Fibroblast of lung (primary cell): ENCODE measurements around the gene LPAR4. TPM values are rescaled to one million over a fixed set of nuclear protein-coding genes. Genes with fewer than 3 reads are reported as not detected.

Experiments used
- DNase-seq, 2 donors: peaks; one replicate each; pipeline versions ENCODE4 v3.0.0 to v3.0.0-alpha.2; 2010; ENCODE audit warnings: low read depth in 2 of 2
- H2AFZ ChIP-seq: 2 replicates; pipeline ENCODE4 v1.5.1; 2012; ENCODE audit warnings: low read length, control low read depth, inconsistent platforms
- H3K27ac ChIP-seq: 2 replicates; pipeline ENCODE4 v1.5.1; 2011; ENCODE audit warnings: low read length, control low read depth; ENCODE audit not compliant: insufficient read depth
- H3K27me3 ChIP-seq: 2 replicates; pipeline ENCODE4 v1.5.1; 2011; ENCODE audit warnings: mild to moderate bottlenecking, low read length; ENCODE audit not compliant: control insufficient read depth, insufficient read depth
- H3K36me3 ChIP-seq: 2 replicates; pipeline ENCODE4 v1.5.1; 2011; ENCODE audit warnings: low read length; ENCODE audit not compliant: control insufficient read depth, insufficient read depth
- H3K4me1 ChIP-seq: 2 replicates; pipeline ENCODE4 v1.5.1; 2011; ENCODE audit warnings: low read length; ENCODE audit not compliant: control insufficient read depth, insufficient read depth; ENCODE audit errors: extremely low read depth
- H3K4me2 ChIP-seq: 2 replicates; pipeline ENCODE4 v1.5.1; 2011; ENCODE audit warnings: low read length, control low read depth; ENCODE audit not compliant: insufficient read depth; ENCODE audit errors: extremely low read depth
- H3K4me3 ChIP-seq, 4 experiments: fragments of 200-600 bp in 1 of 4; sonication (generic) in 1 of 4; replicated peaks in 1 of 4; 2 replicates each; pipeline ENCODE4 v1.5.1; 2011 to 2016; ENCODE audit warnings: low read length in 4 of 4, low read depth in 3 of 4, mild to moderate bottlenecking in 3 of 4, control low read depth in 2 of 4, inconsistent platforms in 1 of 4, mixed read lengths in 1 of 4; ENCODE audit not compliant: insufficient read depth in 1 of 4; ENCODE audit errors: control extremely low read depth in 1 of 4
- H3K79me2 ChIP-seq: 2 replicates; pipeline ENCODE4 v1.5.1; 2012; ENCODE audit warnings: mild to moderate bottlenecking, low read length, inconsistent platforms; ENCODE audit not compliant: control insufficient read depth, insufficient read depth
- H3K9ac ChIP-seq: 2 replicates; pipeline ENCODE4 v1.5.1; 2011; ENCODE audit warnings: mild to moderate bottlenecking, low read length, control low read depth; ENCODE audit not compliant: insufficient read depth
- H3K9me3 ChIP-seq: 2 replicates; pipeline ENCODE4 v1.5.1; 2012; ENCODE audit warnings: low read depth, low read length; ENCODE audit not compliant: control insufficient read depth, insufficient read depth
- H4K20me1 ChIP-seq: 2 replicates; pipeline ENCODE4 v1.5.1; 2011; ENCODE audit warnings: low read length; ENCODE audit not compliant: control insufficient read depth, insufficient read depth; ENCODE audit errors: extremely low read depth
- EZH2 ChIP-seq: IDR thresholded peaks from 2 replicates; pipeline ENCODE4 v1.5.1; 2012; ENCODE audit warnings: low read length, control low read depth, mild to moderate bottlenecking; ENCODE audit errors: missing control alignments
- polyA plus RNA-seq, 2 donors: library from polyadenylated mRNA; depleted of rRNA in 1 of 2; stranded (reverse) in 1 of 2; unstranded in 1 of 2; fragments of >200 nt; gene quantifications; 2 replicates each; pipeline ENCODE4 v1.2.1, GENCODE V29; 2011 to 2012; ENCODE audit warnings: missing spikeins in 1 of 2
- total RNA-seq: library from RNA; depleted of rRNA; stranded (reverse); fragments of >200 nt; gene quantifications from 2 replicates; pipeline ENCODE4 v1.2.1, GENCODE V29; 2014
- TF ChIP-seq, protein P1 (sequence below), 2 donors: IDR thresholded peaks in 1 of 2; conservative IDR thresholded peaks in 1 of 2; 1 replicate in 1 of 2; 2 replicates in 1 of 2; pipeline ENCODE4 v1.5.1; 2011 to 2012; ENCODE audit warnings: low read length in 2 of 2, control low read depth in 1 of 2, inconsistent platforms in 1 of 2, low read depth in 1 of 2, mild to moderate bottlenecking in 1 of 2

Gene LPAR4
- total and polyA plus RNA-seq, 2 donors (not counting 1 experiment from before 2014, with no cell fraction given) = 0.19 to 0.50 TPM

DNA sequence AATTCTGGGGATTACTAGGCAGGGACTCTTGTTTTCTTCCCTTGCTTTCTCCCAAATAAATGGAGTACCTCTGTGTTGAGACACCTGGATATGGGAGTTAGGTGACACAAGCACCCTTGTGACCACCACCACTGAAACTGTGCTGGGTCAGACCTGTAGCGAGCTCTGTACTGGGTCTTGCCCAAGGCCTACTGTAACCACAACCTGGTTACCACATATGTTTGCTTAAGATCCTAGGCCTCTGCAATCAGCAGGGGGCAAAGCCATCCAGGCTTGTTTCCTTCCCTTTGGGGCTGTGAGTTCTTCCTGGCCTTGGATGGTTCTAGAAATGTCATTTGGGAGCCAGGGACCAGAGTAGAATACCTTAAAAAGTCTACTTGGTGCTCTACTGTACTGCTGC lies 49.4 kb downstream of the LPAR4 start:
- Histone ChIP-seq H3K79me2 (no peaks in the 10 kb centered on the region), H3K4me1 (no peaks in the 10 kb centered on the region), H3K4me2 (no peak overlapping the region), H3K36me3 (no peaks in the 10 kb centered on the region), H3K27ac (no peak overlapping the region), H2AFZ (no peak overlapping the region), H4K20me1 (no peaks in the 10 kb centered on the region), H3K4me3 (no peak overlapping the region), H3K27me3 (no peaks in the 10 kb centered on the region), H3K9ac (no peak overlapping the region), H3K9me3 (no peaks in the 10 kb centered on the region)
- TF ChIP-seq, protein P1, sequence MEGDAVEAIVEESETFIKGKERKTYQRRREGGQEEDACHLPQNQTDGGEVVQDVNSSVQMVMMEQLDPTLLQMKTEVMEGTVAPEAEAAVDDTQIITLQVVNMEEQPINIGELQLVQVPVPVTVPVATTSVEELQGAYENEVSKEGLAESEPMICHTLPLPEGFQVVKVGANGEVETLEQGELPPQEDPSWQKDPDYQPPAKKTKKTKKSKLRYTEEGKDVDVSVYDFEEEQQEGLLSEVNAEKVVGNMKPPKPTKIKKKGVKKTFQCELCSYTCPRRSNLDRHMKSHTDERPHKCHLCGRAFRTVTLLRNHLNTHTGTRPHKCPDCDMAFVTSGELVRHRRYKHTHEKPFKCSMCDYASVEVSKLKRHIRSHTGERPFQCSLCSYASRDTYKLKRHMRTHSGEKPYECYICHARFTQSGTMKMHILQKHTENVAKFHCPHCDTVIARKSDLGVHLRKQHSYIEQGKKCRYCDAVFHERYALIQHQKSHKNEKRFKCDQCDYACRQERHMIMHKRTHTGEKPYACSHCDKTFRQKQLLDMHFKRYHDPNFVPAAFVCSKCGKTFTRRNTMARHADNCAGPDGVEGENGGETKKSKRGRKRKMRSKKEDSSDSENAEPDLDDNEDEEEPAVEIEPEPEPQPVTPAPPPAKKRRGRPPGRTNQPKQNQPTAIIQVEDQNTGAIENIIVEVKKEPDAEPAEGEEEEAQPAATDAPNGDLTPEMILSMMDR (conservative IDR thresholded peaks at IDR 0.05 in 1 of 2, IDR thresholded peaks at IDR 0.05 in 1 of 2; ENCODE audit: low read depth in 1 of 2, low read length in 2 of 2) = no peak
- TF ChIP-seq EZH2 = no peak
- no peak for DNase-seq

DNA sequence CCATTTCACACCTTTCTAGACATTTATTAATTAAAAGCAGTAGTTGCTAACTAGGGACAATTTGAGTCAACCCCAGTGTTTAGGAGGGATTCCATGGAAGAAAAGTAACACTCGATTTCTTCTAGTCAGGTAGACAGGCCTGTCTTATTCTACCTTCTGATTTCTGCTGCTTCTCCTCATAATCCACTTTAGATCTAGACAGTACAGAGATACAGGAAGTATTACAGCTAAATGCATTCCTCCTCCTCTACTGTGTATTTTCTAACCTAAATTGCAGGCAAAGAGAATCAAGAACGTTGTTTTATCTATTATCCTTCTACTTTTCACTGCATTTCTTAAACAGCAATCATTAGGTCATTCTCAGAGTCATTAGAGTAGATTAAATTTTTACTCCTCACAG lies 52.6 kb downstream of the LPAR4 start:
- Histone ChIP-seq H3K9me3 (no peaks in the 10 kb centered on the region), H4K20me1 (no peaks in the 10 kb centered on the region), H2AFZ (no peak overlapping the region), H3K9ac (no peak overlapping the region), H3K4me3 (no peak overlapping the region), H3K79me2 (no peaks in the 10 kb centered on the region), H3K27ac (no peak overlapping the region), H3K27me3 (no peaks in the 10 kb centered on the region), H3K36me3 (no peaks in the 10 kb centered on the region), H3K4me2 (no peak overlapping the region), H3K4me1 (no peaks in the 10 kb centered on the region)
- no peak for TF ChIP-seq EZH2
- TF ChIP-seq, protein P1 (conservative IDR thresholded peaks at IDR 0.05 in 1 of 2, IDR thresholded peaks at IDR 0.05 in 1 of 2; ENCODE audit: low read depth in 1 of 2, low read length in 2 of 2) = no peak
- DNase-seq = no peak

DNA sequence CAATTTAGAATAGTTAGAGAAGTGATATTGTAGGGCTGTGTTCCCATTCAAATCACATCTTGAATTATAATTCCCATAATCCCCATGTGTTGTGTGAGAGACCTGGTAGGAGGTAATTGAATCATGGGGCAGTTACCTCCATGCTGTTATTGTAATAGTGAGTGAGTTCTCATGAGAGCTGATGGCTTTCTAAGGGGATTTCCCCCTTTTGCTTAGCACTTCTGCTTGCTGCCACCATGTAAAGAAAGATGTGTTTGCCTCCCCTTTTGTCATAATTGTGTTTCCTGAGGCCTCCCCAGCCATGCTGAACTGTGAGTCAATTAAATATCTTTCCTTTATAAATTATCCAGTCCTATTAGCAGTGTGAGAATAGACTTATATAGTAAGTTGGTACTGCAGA lies 53.2 kb downstream of the LPAR4 start:
- Histone ChIP-seq H3K79me2 (no peaks in the 10 kb centered on the region), H2AFZ (no peak overlapping the region), H3K36me3 (no peaks in the 10 kb centered on the region), H3K4me2 (no peak overlapping the region), H3K4me1 (no peaks in the 10 kb centered on the region), H3K9ac (no peak overlapping the region), H3K27me3 (no peaks in the 10 kb centered on the region), H4K20me1 (no peaks in the 10 kb centered on the region), H3K4me3 (no peak overlapping the region), H3K9me3 (no peaks in the 10 kb centered on the region), H3K27ac (no peak overlapping the region)
- no peak for TF ChIP-seq EZH2
- TF ChIP-seq, protein P1 (conservative IDR thresholded peaks at IDR 0.05 in 1 of 2, IDR thresholded peaks at IDR 0.05 in 1 of 2; ENCODE audit: low read depth in 1 of 2, low read length in 2 of 2) = no peak
- no peak for DNase-seq
